ENCODE data around the gene PPP4R2. TPM values are rescaled to one million over a fixed set of nuclear protein-coding genes. Genes with fewer than 3 reads are reported as not detected.

PPP4R2 gene
- total and polyA plus RNA-seq, 10 of the 15 experiments (the other 5 are each of a cell fraction or from before 2014, with no cell fraction given), result 16.7 to 83.4 (median 38.9) TPM

- TF ChIP-seq, protein P1, sequence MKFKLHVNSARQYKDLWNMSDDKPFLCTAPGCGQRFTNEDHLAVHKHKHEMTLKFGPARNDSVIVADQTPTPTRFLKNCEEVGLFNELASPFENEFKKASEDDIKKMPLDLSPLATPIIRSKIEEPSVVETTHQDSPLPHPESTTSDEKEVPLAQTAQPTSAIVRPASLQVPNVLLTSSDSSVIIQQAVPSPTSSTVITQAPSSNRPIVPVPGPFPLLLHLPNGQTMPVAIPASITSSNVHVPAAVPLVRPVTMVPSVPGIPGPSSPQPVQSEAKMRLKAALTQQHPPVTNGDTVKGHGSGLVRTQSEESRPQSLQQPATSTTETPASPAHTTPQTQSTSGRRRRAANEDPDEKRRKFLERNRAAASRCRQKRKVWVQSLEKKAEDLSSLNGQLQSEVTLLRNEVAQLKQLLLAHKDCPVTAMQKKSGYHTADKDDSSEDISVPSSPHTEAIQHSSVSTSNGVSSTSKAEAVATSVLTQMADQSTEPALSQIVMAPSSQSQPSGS (IDR thresholded peaks at IDR 0.05; ENCODE audit: low read length), result no peak
- TF ChIP-seq SMARCA5 (IDR thresholded peaks at IDR 0.05), result peak; percentile 77
- no peak for TF ChIP-seq TCF7 (IDR thresholded peaks at IDR 0.05; ENCODE audit: borderline replicate concordance)
- TF ChIP-seq RBBP5 (conservative IDR thresholded peaks at IDR 0.05), result no peak
- no peak for TF ChIP-seq IRF5 (IDR thresholded peaks at IDR 0.05; ENCODE audit: borderline replicate concordance)
- no peak for TF ChIP-seq ZNF622 (IDR thresholded peaks at IDR 0.05)
- no peak for TF ChIP-seq SMC3 (IDR thresholded peaks at IDR 0.05; ENCODE audit: borderline replicate concordance, low read length)
- TF ChIP-seq CREM (IDR thresholded peaks at IDR 0.05; ENCODE audit: low read depth), result peak; percentile 55
- TF ChIP-seq DPF2 (IDR thresholded peaks at IDR 0.05), result peak; percentile 51
- TF ChIP-seq IKZF2 (IDR thresholded peaks at IDR 0.05), result peak in 1 of 2 experiments; percentile 48; a peak in 2 of 4 replicates
- peak; percentile 66; the same call in 1 of the 2 replicates for TF ChIP-seq CHD2 (IDR thresholded peaks at IDR 0.05; ENCODE audit: borderline replicate concordance, low read depth, low read length)
- TF ChIP-seq RELA (IDR thresholded peaks at IDR 0.05; ENCODE audit: borderline replicate concordance, partially characterized antibody), result peak; percentile 48
- 0 out of 2 replicates have a peak, but pooled peaks have one; percentile 15 for TF ChIP-seq SMAD5 (IDR thresholded peaks at IDR 0.05; ENCODE audit: low read depth)
- peak; percentile 48; the same call in 1 of the 2 replicates for TF ChIP-seq ZNF207 (IDR thresholded peaks at IDR 0.05; ENCODE audit: borderline replicate concordance)
- TF ChIP-seq SMAD1 (IDR thresholded peaks at IDR 0.05; ENCODE audit: low read depth, partially characterized antibody), result peak; percentile 58
- TF ChIP-seq RUNX3 (IDR thresholded peaks at IDR 0.05; ENCODE audit: low read length), result peak; percentile 8; the same call in 1 of the 2 replicates
- TF ChIP-seq ATF7 (IDR thresholded peaks at IDR 0.05; ENCODE audit: low read depth), result no peak
- no peak for TF ChIP-seq ZBED1 (IDR thresholded peaks at IDR 0.05; ENCODE audit: borderline replicate concordance)
- no peak for TF ChIP-seq ETV6 (conservative IDR thresholded peaks at IDR 0.05 in 1 of 2, IDR thresholded peaks at IDR 0.05 in 1 of 2; ENCODE audit: borderline replicate concordance in 1 of 2, low read depth in 1 of 2)
- no peak for TF ChIP-seq RCOR1 (conservative IDR thresholded peaks at IDR 0.05; ENCODE audit: low read depth, low read length)
- no peak for TF ChIP-seq ZNF274 (IDR thresholded peaks at IDR 0.05; ENCODE audit: insufficient read depth, insufficient read length)
- TF ChIP-seq ELK1 (IDR thresholded peaks at IDR 0.05; ENCODE audit: low read depth, low read length), result no peak
- no peak for TF ChIP-seq FOS (IDR thresholded peaks at IDR 0.05; ENCODE audit: borderline replicate concordance, extremely low read depth, insufficient read length)
- no peak for TF ChIP-seq SREBF1 (IDR thresholded peaks at IDR 0.05; ENCODE audit: low read length)
Observed at GRCh38 chr3:72996473-72997333, at the start of gene PPP4R2 (continued).
